ENCODE results near the gene ZNF526.

DNA sequence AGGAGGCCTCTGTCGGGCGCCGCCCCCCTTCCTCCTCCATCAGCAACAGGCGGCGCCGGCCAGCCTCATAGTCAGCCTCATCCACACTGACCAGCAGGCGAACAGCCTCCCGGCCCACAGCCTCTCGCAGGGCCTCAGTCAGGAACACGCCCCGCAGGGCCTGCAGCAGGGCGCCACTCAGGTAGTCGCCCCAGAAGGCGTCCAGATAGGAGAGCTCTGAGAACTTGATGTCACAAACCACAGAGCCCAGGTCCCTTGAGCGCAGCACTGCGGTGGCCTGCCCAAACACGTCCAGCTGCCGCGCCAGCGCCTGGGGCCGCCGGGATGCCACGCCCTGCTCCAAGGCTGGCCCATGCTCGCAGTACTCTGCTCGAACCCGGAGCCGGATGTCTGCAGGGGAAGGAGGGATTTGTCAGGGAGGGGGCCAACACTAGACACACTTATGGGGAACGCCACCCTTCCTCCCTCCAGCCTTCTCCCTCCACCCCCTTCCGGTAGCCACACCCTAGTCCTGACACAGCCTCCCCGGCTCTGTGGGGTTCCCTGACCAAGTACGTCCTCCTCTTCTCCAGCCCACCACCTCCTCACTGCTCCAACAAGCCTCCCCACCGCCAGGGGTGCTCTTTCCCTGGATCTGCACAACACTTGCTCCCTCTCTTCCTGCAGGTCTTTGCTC, 20.5 kb upstream of the ZNF526 start:
- TF ChIP-seq, protein P1, sequence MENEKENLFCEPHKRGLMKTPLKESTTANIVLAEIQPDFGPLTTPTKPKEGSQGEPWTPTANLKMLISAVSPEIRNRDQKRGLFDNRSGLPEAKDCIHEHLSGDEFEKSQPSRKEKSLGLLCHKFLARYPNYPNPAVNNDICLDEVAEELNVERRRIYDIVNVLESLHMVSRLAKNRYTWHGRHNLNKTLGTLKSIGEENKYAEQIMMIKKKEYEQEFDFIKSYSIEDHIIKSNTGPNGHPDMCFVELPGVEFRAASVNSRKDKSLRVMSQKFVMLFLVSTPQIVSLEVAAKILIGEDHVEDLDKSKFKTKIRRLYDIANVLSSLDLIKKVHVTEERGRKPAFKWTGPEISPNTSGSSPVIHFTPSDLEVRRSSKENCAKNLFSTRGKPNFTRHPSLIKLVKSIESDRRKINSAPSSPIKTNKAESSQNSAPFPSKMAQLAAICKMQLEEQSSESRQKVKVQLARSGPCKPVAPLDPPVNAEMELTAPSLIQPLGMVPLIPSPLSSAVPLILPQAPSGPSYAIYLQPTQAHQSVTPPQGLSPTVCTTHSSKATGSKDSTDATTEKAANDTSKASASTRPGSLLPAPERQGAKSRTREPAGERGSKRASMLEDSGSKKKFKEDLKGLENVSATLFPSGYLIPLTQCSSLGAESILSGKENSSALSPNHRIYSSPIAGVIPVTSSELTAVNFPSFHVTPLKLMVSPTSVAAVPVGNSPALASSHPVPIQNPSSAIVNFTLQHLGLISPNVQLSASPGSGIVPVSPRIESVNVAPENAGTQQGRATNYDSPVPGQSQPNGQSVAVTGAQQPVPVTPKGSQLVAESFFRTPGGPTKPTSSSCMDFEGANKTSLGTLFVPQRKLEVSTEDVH (IDR thresholded peaks at IDR 0.05; ENCODE audit: low read depth, partially characterized antibody), result peak; percentile 72
- TF ChIP-seq FOXP1 (CRISPR knock-in tag; IDR thresholded peaks at IDR 0.05) (no peak), BHLHE40 (IDR thresholded peaks at IDR 0.05; ENCODE audit: low read length) (no peak), PYGO2 (tag; IDR thresholded peaks at IDR 0.05) (no peak), EHMT2 (IDR thresholded peaks at IDR 0.05) (0 out of 2 replicates have a peak, but pooled peaks have one; percentile 80), SPI1 (IDR thresholded peaks at IDR 0.05; ENCODE audit: borderline replicate concordance, low read depth, low read length) (0 out of 2 replicates have a peak, but pooled peaks have one; percentile 15), JUND (IDR thresholded peaks at IDR 0.05; ENCODE audit: borderline replicate concordance, low read depth, low read length) (peak; percentile 49; the same call in 1 of the 2 replicates), JUND (tag; IDR thresholded peaks at IDR 0.05; ENCODE audit: borderline replicate concordance, low read depth, low read length) (no peak)
- TF ChIP-seq, protein P2, sequence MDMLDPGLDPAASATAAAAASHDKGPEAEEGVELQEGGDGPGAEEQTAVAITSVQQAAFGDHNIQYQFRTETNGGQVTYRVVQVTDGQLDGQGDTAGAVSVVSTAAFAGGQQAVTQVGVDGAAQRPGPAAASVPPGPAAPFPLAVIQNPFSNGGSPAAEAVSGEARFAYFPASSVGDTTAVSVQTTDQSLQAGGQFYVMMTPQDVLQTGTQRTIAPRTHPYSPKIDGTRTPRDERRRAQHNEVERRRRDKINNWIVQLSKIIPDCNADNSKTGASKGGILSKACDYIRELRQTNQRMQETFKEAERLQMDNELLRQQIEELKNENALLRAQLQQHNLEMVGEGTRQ (CRISPR knock-in tag; IDR thresholded peaks at IDR 0.05), result no peak
- TF ChIP-seq, protein P3, sequence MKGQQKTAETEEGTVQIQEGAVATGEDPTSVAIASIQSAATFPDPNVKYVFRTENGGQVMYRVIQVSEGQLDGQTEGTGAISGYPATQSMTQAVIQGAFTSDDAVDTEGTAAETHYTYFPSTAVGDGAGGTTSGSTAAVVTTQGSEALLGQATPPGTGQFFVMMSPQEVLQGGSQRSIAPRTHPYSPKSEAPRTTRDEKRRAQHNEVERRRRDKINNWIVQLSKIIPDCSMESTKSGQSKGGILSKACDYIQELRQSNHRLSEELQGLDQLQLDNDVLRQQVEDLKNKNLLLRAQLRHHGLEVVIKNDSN (CRISPR knock-in tag; IDR thresholded peaks at IDR 0.05), result no peak; the same call in 1 of the 2 replicates
- TF ChIP-seq, protein P4, sequence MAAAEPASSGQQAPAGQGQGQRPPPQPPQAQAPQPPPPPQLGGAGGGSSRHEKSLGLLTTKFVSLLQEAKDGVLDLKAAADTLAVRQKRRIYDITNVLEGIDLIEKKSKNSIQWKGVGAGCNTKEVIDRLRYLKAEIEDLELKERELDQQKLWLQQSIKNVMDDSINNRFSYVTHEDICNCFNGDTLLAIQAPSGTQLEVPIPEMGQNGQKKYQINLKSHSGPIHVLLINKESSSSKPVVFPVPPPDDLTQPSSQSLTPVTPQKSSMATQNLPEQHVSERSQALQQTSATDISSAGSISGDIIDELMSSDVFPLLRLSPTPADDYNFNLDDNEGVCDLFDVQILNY (CRISPR knock-in tag; IDR thresholded peaks at IDR 0.05), result no peak

All from K562 (cell line).